NT2/D1 (cell line): ENCODE results near the gene OBSCN.

Experiments
- YY1 ChIP-seq: IDR thresholded peaks from 2 replicates; pipeline ENCODE4 v1.6.1; 2011; ENCODE audit not compliant: insufficient read length, insufficient read depth
- ZNF274 ChIP-seq: IDR thresholded peaks from 2 replicates; pipeline ENCODE4 v1.6.1; 2011; ENCODE audit warnings: mild to moderate bottlenecking, low read depth, low read length

DNA sequence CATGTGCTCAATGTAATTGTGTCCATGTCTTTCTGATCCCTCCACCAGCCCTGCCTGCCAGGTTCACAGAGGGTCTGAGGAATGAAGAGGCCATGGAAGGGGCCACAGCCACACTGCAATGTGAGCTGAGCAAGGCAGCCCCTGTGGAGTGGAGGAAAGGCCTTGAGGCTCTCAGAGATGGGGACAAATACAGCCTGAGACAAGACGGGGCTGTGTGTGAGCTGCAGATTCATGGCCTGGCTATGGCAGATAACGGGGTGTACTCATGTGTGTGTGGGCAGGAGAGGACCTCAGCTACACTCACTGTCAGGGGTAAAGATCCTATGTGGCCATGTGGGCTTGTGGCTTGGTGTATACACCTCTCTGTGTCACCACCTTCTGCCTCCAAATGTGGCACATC is 91.4 kb downstream of the OBSCN start:
- TF ChIP-seq YY1 (no peak), ZNF274 (no peak)
